Tibial nerve (tissue), 4 donors: Measurements from ENCODE around the gene PRIMPOL.

ENCODE experiments used
- CTCF ChIP-seq, 5 experiments: fragments of 200-600 bp in 3 of 5; fragments of 450-650 bp in 2 of 5; sonication (generic) in 3 of 5; IDR thresholded peaks; one replicate each; pipeline ENCODE4 v1.5.1; 2016 to 2019; ENCODE audit warnings: antibody characterized with exemption in 5 of 5, mild to moderate bottlenecking in 3 of 5, moderate library complexity in 2 of 5
- EP300 ChIP-seq, 2 donors: sonication (generic); formaldehyde crosslinking; IDR thresholded peaks; one replicate each; pipeline ENCODE4 v1.6.1; 2017; ENCODE audit warnings: antibody characterized with exemption in 2 of 2, mild to moderate bottlenecking in 1 of 2
- POLR2A ChIP-seq, 2 donors: fragments of 450-650 bp; IDR thresholded peaks; one replicate each; pipeline ENCODE4 v1.6.1; 2017; ENCODE audit warnings: antibody characterized with exemption in 2 of 2, mild to moderate bottlenecking in 2 of 2, moderate library complexity in 2 of 2

GRCh38 chr4:184697956-184698355 lies 48.4 kb downstream of the PRIMPOL start:
- TF ChIP-seq CTCF (IDR thresholded peaks at IDR 0.05) (no peak), POLR2A (IDR thresholded peaks at IDR 0.05) (no peak), EP300 (IDR thresholded peaks at IDR 0.05) (no peak)
